GM23338 (cell line): ENCODE data around the gene IRF2.

ENCODE experiments used
- CTCF ChIP-seq, 2 experiments: fragments of 200-600 bp in 1 of 2; sonication (generic) in 1 of 2; conservative IDR thresholded peaks; 2 replicates each; pipeline versions ENCODE4 v1.5.1 to v1.6.1; 2016 to 2017; ENCODE audit warnings: antibody characterized with exemption in 2 of 2, low read depth in 2 of 2, mild to moderate bottlenecking in 2 of 2, moderate library complexity in 1 of 2
- ETS1 ChIP-seq: IDR thresholded peaks from 2 replicates; pipeline ENCODE4 v1.6.1; 2016; ENCODE audit warnings: antibody characterized with exemption
- EZH2 ChIP-seq: fragments of 200-600 bp; sonication (generic); IDR thresholded peaks from one replicate; pipeline ENCODE4 v1.8.0; 2017; ENCODE audit warnings: antibody characterized with exemption, mild to moderate bottlenecking, low read depth; ENCODE audit not compliant: unreplicated experiment
- EZH2phosphoT487 ChIP-seq: fragments of 200-600 bp; sonication (generic); IDR thresholded peaks from one replicate; pipeline ENCODE4 v1.8.1; 2018; ENCODE audit warnings: antibody characterized with exemption; ENCODE audit not compliant: unreplicated experiment
- NANOG ChIP-seq: IDR thresholded peaks from 2 replicates; pipeline ENCODE4 v1.6.1; 2016; ENCODE audit warnings: antibody characterized with exemption, borderline replicate concordance
- POLR2AphosphoS5 ChIP-seq: IDR thresholded peaks from 2 replicates; pipeline ENCODE4 v1.6.1; 2016; ENCODE audit warnings: antibody characterized with exemption, low read depth
- REST ChIP-seq: IDR thresholded peaks from one replicate; pipeline ENCODE4 v1.6.1; 2018; ENCODE audit warnings: antibody characterized with exemption; ENCODE audit not compliant: unreplicated experiment

GRCh38 chr4:184473499-184474262 lies 669 bp downstream of the IRF2 start:
- TF ChIP-seq CTCF (conservative IDR thresholded peaks at IDR 0.05; ENCODE audit: low read depth in 2 of 2) (no peak), EZH2phosphoT487 (no peak), EZH2 (no peak), ETS1 (no peak), POLR2AphosphoS5 (no peak), NANOG (no peak), REST (no peak)
